KBM-7 (cell line): Measurements from ENCODE around the gene MAN1C1.

Experiments
- DNase-seq: peaks from one replicate; pipeline ENCODE4 v3.0.0-alpha.2; 2015
- in situ Hi-C: fragments of 300-500 bp; cut with MboI; formaldehyde crosslinking; loops from 2 replicates; pipeline ENCODE4 v1.14.3; 2020; ENCODE audit warnings: low sequenced_read_pairs, low pct_unique_long_range_greater_than_20kb, mixed read lengths

MAN1C1 gene

DNA sequence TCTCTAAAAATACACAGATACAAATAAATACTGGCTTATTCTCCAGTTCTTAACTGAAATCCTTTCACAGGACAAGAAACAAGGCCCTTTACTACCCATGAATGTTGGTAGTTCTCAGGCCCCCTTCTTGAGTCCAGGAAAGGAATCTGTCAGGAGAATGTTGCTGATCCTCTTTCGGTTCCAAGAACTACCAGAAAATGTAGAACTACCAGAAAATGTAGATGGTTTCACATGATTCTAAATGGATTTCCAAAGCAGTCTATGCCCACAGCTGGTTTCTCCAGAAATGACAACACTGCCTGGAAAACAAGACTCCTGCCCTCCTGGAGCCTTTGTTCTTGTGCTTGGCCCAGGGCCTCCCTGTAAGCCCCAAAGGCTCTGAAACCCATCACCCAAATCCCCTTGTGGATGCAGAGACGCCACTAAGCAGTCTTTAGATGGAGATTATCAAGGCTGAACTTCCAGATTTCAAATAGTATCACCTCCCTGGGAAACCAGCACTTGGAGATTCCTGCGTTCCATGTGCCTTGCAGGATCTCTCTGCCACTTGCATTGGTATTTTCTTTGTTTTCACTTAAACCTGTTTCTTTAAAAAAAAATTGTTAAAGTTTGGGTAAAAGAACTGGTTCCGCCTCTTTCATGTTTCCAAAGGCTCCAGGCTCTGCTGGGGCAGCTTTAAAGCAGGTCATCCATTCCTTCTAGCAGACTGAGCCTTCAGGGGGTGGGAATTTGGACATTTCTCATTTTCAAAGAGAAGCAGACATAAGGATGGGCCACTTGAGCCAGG lies 53.4 kb downstream of the MAN1C1 start:
- in situ Hi-C loops = no loop called here

DNA sequence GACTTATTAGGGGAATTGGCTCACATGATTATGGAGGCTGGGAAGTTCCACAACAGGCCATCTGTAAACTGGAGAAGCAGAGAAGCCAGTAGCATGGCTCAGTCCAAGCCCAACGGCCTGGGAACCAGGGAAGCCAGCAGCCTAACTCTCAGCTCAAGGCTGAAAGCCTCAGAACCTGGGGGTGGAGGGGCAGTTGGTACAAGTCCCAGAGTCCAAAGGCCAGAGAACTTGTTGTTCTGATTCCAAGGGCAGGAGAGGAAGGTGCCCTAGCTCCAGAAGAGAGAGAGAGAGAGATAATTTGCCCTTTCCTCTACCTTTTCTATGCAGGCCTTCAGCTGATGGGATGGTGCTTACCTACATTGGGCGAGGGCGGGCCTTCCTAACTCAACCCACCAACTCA lies 55.3 kb downstream of the MAN1C1 start:
- no peak for DNase-seq
- in situ Hi-C loops = no loop called here

More for the DNA sequence above, 53.4 kb downstream of the MAN1C1 start:
- DNase-seq = no peak

DNA sequence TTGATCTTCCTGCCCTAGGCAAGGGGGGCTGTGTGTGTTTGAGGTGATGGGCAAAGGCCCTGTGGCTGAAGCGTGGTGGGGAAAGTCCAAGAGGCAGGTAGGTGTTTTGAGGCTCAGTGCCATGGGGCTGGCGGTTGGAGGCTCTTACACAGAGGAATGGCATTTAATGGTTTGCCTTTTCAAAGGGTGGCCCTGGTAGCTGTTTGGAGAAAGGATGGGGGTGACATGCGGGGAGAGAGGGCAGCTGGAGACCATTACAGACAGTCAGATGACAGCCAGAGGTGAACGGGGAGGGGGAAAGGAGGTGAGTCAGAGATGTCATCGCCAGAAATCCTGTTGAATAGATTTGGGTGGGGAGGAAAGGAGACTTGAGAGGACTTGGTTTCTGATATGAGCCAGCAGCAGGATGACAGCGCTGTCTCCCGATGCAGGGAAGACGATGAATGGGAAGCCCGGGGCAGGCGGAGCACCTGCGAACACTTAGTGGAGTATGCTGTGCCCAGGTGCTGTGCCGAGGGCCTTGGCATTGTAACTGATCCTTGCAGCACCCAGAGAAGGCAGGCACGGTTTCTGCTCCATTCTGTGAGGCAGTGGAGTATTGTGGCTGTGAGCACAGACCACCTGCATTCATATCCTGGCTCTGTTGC lies 56.3 kb downstream of the MAN1C1 start:
- no peak for DNase-seq
- in situ Hi-C loops = no loop called here

DNA sequence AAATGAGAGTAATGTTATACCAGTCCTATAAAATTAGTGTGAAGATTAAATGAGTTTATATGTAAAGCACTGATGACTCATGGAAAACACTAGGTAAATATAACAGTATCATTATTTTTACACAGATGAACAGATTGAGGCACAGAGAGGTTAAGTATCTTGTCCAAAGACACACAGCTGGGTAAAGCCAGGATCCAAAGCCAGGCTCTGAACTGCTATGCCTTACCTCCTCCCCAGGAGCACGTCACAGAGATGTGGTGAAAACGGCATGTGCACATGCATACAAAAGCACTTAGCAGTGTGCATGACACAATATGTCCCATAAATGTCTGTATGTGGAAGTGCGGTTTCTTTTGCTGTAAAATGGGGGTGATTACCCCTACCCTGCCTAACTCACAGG lies 56.9 kb downstream of the MAN1C1 start:
- in situ Hi-C loops = no loop called here
- no peak for DNase-seq

DNA sequence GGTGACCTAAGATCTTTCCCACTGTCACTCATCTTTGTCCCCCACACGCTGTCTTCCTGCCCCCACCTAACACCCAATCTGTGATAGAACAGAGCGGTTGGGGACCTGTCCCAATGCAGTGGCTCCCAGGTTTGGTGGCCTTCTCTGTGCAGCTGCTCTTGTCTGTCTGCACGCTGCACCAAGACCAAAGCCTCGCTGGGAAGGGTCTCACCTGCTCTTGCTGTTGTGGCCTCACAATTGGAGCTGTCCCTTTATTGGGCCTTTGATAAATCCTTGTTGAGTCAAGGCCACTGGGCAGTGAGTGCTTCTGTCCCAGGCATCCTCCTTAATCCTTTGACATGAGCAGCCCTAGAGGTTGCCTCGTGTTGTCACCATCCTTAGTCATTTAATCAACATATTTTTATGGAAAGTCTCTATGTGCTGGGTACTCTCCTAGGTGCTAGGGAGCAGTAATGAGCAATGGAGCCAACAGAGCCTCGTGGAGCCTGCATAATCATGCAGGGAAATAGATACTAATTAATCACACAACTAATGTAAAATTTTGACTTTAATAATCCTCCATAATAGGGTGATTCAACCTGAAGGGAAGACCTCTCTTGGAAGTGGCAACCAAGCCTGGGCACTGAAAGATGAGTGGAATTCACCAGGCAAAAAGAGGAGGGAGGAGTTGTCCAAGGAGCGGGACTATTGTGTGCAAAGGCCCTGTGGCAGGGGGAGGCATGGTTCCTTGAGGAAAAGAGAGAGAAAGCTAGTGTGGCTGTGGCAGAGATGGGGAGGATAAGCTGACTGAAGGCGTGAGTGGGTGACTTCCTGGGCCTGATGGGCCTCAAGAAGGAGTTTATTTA lies 57.6 kb downstream of the MAN1C1 start:
- in situ Hi-C loops = no loop called here
- DNase-seq = no peak

DNA sequence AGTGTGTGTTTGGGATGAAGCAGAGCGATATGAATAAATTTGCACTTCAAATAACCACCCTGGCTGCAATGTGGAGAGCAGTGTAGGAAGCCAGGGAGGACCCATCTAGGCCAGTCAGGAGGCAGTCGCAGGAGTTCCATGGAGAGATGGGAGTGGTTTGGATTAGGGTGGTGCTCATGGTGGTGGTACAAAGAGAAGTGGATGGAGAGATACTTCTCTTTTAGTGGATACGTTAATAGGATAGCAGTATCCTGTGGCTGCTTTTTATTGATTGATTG lies 58.2 kb downstream of the MAN1C1 start:
- DNase-seq = no peak
- in situ Hi-C loops = no loop called here

DNA sequence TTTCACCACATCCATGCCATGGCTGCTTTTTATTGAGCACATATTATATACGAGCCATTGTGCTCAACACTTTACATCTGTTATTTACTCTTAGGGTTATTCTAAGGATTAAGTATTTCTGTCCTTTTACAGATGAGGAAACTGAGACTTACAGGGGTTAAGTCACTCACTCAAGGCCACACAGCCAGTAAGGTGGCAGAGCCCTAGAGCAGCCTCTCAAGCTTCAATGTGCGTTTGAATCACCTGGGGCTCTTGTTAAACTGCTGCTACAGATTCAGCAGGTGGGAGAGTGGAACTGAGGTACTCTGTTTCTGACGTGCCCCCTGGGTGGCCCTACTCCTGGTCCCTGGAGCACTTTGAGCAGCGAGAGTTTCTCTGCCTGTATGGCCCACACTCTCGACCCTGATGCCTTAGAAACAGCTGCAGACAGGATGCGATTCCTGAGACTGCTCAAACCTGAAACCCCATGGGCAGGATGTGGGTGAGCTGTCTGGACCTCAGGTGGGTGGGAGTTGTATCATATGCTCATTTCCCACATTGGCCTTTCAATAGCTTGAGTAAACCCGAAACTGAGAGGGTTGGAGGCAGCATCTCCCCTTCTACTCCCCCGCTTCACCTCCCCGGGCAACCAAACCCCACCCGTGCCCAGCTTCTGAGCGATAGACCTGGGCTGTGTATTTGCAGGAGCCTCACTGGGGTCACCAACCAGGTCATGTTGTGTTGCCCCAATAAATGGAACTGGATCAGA lies 59.3 kb downstream of the MAN1C1 start:
- in situ Hi-C loops = no loop called here
- no peak for DNase-seq

DNA sequence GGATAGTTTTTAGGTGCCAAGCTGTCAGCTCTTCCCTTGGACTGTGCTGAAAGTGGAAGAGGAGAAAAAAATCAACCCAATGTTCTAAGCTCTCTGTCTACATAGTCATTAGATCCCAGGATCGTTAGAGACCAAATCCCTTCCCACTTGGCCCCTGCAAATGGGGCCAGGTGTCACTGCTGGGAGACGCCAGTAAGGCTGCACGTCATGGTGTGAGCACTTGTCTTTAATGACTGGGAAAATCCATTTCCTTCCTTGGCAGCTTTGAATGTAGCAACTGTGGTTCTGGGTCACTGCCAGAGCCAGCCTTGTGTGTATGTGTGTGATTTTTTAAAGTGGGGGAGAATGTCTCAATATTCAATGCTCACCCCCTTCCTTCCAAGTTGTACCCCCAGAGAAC lies 59.9 kb downstream of the MAN1C1 start:
- DNase-seq = no peak
- in situ Hi-C loops = no loop called here

DNA sequence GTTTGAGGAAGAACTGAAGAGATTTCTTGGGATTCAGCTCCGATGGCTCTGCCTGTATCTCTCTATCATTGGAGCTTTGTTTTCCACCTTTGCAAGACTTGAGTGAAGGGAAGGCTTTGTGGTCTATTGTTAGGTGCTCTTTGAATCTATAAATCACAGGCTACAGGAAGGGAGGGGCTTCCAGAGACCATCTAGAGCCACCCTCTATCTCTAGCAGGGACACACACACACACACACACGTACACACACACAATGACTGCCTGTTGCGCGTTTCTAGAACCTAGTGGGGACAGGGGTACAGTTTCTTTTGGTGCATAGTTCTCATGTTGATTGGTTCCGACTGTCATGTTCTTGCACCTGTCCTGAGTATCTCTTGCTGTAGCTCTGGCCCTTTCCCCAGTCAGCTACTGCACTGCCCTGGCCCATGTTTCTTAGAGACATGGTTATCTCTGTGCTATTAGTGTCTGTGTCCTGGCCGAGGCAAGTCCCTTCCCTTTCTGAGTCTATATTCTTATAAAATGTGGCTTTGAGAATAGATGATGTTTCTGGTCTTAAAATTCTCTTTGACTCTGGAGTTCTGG lies 60.7 kb downstream of the MAN1C1 start:
- in situ Hi-C loops = no loop called here

DNA sequence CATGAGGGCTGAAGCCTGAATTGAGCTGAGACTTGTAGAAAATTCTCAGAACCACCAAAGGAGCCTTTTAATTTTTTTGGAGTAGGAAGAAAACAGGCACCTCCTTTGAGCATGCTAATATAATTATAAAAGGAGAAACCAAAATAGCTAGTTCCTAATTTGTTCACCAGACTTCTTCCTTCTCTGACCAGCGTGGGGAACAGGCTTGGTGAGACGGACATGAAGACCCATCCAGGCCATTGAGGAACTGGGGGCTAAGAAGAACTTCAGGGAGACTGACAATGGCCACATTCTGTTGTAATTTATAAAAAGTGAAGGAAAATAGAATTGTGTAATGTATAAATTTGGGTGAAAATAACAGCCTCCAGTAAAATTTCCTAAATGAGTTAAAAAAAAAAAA lies 62.6 kb downstream of the MAN1C1 start:
- in situ Hi-C loops = no loop called here
- no peak for DNase-seq

More for the DNA sequence above, 60.7 kb downstream of the MAN1C1 start:
- DNase-seq = no peak

DNA sequence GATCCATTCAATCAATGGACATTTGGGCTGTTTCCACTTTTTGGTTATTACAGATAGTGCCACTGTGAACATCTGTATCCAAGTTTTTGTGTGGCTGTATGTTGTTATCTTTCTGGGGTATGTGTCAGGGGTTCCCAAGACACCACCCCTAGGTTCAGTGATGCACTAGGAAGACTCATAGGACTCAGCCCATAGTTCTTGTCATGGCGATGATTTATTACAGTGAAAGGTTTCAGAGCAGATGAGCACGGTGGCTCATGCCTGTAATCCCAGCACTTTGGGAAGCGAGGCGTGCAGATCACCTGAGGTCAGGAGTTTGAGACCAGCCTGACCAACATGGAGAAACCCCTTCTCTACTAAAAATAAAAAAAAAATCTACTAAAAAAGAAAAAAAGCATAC lies 64.1 kb downstream of the MAN1C1 start:
- in situ Hi-C loops = no loop called here
- DNase-seq = no peak

DNA sequence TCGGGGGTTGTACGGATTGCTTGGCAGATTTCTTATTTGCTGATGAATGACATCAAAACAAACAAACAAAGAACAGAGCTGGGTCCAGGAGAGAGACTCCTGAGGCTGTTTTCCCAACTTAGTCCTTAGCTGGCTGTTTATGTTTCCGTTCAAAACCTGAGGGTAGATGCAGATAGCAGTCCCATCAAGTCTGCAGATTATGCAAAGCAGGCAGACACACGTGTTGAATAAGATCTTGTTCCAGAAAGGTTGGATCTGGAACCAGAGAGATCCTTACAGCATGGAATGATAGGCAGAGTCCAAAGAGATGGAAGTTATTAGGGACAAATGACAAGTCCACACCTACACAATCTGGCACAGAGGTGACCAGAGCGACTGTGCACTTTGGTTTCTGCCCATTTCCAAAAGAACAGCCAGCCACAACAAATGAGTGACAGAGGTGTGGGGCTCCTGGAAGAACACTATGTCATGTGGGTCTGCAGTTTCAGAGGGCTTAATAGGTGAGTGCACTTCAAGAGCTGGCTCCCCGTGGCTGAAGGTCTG lies 65.5 kb downstream of the MAN1C1 start:
- in situ Hi-C loops = no loop called here
- no peak for DNase-seq

DNA sequence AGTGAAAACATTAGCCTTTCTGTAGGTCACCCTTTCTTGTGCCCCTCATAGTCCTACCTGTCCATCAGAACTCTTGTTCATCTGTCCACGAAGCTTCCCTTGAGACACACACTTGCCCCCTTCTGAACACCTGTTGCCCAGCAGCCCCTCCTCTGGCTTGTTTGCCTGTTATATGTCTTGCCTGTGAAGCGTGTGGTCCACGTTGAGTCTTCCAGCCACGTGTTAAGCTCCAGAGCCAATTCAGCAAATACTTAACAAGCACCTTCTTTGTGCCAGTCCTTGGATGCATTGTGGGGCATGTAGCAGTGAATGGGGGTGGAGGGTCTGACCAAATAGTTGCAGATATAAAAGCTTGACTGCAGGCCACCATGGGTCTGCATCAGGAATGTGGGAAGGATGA lies 66.6 kb downstream of the MAN1C1 start:
- in situ Hi-C loops = no loop called here
- DNase-seq = no peak

DNA sequence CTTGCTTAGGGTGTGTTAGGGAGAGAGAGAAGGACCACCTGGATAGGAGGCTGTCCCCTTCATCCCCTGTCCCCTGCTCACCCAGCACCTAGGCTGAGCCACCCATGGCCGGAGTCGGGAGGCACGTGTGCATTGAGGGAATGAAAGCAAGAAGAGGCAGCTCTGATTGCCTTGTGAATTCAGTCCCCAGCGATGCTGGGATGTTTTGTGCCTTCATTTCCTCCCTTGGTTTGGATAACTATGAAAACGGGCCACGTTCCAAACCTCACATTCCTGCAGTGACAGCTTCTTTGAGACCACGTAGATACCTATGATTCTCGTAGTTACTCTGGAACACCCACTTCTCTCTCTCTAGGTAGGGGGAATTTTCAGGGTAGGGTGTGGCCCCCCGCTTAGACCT lies 67.1 kb downstream of the MAN1C1 start:
- in situ Hi-C loops = no loop called here
- DNase-seq = no peak

DNA sequence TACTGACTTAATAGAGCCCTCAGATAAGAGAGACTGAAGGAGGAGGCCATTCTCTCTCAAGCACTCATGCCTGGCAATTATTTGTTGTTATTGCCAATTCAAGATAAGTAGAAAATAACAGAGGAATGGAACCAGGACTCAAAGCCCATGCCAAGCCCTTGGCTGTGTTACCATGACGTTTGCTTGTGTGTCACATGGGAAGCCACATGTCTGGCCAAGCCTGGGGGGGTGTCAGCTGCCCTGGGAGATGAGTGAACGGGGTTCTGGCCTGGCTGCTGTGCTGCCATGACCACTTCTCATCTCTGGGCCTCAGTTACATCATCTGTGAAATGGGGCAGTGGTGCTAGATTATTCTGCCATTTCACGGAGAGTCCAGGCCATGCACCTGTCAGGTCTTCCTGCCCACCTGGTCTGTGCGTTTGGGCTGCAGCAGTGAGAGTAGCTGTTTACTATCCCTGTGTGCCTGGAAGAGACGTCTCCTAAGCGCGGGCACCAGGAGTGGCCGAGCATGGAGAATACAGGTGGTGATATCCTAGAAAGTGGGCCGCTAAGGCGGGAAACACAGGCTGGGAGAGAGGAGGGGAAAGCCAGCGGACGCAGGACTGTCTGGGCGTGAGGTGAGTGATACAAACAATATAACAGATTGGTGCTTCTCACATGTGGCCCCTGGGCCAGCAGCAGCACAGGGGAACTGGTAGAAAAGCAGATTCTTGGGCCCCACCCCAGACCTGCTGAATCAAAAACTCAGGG lies 67.8 kb downstream of the MAN1C1 start:
- in situ Hi-C loops = no loop called here
- DNase-seq = no peak

DNA sequence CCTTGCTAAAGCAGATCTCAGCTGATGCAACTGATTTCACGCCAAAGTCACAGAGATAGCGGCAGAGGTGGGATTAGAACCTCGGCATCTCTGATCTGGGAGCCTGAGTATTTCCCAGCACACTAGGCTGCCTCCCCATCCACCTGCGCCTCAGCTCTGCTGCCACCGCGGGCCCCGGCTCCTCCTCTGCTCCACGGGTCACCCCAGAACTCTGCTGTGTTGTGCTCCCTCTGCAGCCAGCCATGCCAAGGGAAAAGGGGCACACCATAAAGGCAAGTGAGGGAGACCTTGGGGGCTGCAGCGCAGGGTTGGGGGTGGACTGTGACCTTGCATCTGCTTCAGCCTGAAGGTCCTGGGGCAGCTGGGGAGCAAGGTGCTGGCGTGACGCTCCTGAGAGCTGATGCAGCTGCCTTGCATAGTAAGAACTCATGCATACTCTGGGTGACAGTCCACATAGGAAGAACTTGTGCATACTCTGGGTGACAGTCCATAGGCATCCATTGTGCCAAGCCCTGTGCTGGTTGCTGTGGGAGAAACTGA lies 68.7 kb downstream of the MAN1C1 start:
- in situ Hi-C loops = no loop called here
- DNase-seq = no peak

DNA sequence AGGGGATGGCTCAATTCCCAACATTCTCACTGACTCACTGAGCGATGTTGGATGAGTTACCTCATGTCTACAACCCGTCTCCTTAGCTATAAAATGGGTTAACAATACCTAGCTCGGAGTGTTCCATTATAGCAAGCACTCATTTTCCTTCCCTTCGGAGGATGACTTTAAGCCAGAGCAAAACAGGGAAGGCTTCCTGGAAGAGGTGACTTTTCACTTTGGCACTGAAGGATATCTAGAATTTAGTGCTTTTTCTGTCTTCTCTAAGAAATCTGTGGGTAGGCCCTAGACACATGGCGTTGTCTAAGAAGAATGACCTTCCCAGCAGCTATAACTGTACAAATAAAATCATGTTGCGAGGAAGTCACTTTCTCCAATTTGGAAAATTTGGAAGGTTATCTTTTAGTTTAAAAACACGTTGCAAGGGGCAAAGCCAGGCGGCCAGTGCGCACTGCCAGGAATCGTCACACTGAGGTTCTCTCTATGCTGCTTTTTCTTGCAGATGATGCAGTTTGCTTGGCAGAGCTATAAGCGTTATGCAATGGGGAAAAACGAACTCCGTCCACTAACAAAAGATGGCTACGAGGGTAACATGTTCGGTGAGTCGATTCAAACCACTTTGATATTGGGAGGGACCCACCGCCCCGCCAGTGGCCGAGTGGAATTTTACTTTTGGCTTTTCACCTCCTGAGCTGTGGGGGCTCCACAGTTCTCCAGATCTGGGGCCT lies 69.5 kb downstream of the MAN1C1 start:
- no peak for DNase-seq
- in situ Hi-C loops = no loop called here
